MG63 (cell line): ENCODE measurements around the gene SAMHD1. TPM values are rescaled to one million over a fixed set of nuclear protein-coding genes. Genes with fewer than 3 reads are reported as not detected.
"Not testable (repeated sequence)": the region's sequence is repeated elsewhere in the genome, so short reads cannot be mapped to it uniquely, and the experiment has no call there.

Source experiments
- DNase-seq: peaks from one replicate; pipeline ENCODE4 v3.0.0-alpha.2; 2020
- H3K27me3 ChIP-seq: fragments of 250-450 bp; sonication (Bioruptor Pico); 2 replicates; pipeline ENCODE4 v1.5.1; 2020; ENCODE audit warnings: mild to moderate bottlenecking, moderate library complexity
- H3K36me3 ChIP-seq: fragments of 250-450 bp; sonication (Bioruptor Pico); 2 replicates; pipeline ENCODE4 v1.5.1; 2020; ENCODE audit warnings: mild to moderate bottlenecking, moderate library complexity
- H3K4me3 ChIP-seq: fragments of 250-450 bp; sonication (Bioruptor Pico); 2 replicates; pipeline ENCODE4 v1.5.1; 2020; ENCODE audit warnings: mild to moderate bottlenecking, moderate library complexity
- H3K9me3 ChIP-seq: fragments of 250-450 bp; sonication (Bioruptor Pico); 2 replicates; pipeline ENCODE4 v1.5.1; 2020; ENCODE audit warnings: mild to moderate bottlenecking, moderate library complexity
- total RNA-seq: library from RNA; depleted of rRNA; stranded (reverse); fragments of >200 nt; shearing (Covaris generic); gene quantifications from 2 replicates; pipeline ENCODE4 v1.2.3, GENCODE V29; 2014; ENCODE audit warnings: low replicate concordance

Gene SAMHD1
- total RNA-seq, 1 experiment from 2014 or later: 13.6 TPM

DNA sequence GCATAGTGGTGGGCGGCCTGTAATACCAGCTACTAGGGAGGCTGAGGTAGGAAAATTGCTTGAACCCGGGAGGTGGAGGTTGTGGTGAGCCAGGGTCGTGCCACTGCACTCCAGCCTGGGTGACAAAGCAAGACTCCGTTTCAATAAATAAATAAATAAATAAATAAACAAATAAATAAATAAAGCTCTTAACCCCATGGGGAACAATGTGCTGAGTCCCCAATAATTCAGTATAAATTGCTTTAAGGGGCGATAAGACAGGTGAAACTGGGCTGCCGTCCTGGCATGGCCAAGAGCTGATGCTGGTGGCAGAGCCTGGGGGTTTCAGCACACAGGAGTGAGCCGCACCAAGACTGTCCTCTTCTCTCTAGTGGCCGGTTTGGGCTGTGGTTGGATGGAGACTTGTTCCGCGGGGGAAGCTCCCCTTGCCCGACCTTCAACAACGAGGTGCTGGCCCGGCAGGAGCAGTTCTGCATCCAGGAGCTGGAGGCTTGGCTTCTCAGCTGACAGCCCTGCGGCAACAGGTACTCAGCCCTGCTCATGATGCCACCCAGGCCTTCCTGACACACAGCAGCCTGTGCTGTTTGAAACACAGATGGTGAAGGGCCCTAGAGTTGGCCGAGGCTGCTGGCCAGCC lies 62.5 kb downstream of the SAMHD1 start:
- Histone ChIP-seq H3K27me3 (no peaks in the 10 kb centered on the region), H3K36me3 (no peaks in the 10 kb centered on the region), H3K4me3 (no peak overlapping the region), H3K9me3 (no peaks in the 10 kb centered on the region)
- DNase-seq: no peak

DNA sequence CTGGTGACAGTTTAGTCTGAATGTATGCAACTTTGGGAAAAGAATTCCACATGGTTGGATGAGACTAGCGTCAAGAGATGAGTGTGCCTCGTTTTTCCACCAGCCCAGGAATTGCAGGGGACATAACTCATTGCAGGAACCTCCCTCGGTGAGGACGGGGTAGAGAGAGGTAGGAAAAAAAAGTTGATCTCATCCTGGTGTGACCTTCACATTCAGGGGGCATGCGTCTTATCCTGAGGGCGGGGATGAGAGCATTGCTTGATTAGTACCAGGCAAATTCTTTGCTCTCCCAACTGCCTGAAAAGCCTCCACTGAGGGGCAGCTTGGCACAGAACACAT lies 63.8 kb downstream of the SAMHD1 start:
- no peak for DNase-seq

DNA sequence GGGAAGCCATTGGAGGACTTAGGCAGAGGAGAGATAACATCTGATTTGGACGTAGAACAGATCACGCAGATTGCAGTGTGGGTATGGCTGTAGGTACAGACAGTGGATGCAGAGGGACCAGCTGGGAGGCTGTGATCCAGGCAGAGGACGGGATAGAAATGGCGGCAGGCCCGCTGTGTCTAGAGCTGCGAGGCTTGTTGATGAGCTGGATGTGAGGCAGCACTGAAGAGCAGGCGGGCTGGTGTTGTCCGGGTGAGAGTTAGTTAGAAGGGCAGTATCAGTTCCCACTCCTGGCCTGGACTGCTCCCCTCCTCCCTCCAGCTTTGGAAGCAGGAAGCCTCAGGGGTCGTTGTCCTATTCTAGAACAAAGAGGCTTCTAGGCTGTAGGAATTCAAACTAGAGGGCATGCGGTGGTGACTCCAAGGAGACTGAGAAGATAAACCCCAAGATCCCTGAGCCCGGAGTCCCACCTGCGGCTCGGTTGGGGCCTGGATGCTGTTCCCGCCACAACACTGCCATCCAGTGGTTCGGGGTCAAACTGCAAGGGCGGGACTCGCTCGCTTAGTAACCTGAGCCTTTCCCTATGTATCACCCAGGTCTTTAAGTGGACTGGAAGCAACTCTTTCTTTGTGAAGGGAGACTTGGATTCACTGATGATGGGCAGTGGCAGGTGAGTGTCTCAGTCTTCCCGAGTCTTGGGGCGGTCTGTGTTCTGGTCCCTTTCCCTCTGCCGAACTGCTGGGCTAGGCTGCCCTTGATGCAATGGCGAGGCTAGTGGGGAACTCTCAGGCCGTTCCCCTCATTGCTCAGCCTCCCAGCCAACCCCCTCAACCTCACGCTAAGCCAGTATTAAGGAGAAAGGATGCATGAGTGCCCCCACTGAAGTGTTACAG lies 64.4 kb downstream of the SAMHD1 start:
- no peaks in the 10 kb centered on the region for H3K9me3 ChIP-seq
- H3K36me3 ChIP-seq: no peaks in the 10 kb centered on the region
- DNase-seq: peak; percentile 74
- H3K4me3 ChIP-seq: no peak overlapping the region
- no peaks in the 10 kb centered on the region for H3K27me3 ChIP-seq

More for the DNA sequence above, 63.8 kb downstream of the SAMHD1 start:
- Histone ChIP-seq H3K36me3 (no peaks in the 10 kb centered on the region), H3K27me3 (no peaks in the 10 kb centered on the region), H3K9me3 (no peaks in the 10 kb centered on the region), H3K4me3 (no peak overlapping the region)

DNA sequence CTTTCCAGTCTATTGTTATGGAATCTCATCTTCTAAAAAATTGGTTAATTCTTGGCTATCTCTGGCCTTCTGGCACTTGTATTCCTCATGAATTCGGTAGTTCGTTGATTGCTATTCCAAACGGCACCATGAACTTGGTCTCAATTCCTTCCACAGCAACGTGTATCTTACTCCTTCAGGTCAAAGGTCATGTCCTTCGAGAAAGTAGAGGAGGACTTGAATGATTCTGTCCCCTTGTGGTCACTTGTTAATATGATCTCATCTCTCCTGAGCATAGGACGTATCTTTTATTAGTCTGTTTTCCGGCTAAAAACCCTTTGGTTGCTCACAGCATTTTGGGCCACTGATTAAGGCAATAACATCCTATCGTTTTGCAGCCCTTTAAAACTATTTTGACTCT lies 66.2 kb downstream of the SAMHD1 start:
- no peak for DNase-seq
- H3K4me3 ChIP-seq: no peak overlapping the region
- H3K36me3 ChIP-seq: no peaks in the 10 kb centered on the region
- no peaks in the 10 kb centered on the region for H3K27me3 ChIP-seq
- no peaks in the 10 kb centered on the region for H3K9me3 ChIP-seq

DNA sequence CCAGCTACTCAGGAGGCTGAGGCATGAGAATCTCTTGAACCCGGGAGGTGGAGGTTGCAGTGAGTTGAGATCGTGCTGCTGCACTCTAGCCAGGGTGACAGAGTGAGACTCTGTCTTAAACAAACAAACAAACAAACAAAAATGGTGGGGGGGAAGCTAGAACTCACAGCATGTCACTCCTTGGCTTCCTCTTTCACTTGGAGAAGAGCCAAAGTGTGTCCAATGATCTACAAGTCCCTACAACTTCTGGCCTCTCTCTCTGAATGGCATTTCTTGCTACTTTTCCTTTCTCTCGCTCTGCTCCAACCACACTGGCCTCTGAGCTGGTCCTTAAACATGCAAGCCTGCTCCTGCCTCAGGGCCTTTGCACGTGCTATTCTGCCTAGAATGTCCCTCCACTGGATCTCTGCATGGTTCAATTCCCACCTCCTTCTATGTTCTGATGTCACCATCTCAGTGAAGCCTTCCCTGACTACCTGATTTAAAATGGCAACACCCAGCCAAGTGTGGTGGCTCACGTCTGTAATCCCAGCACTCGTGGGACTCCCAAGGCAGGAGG lies 67.5 kb downstream of the SAMHD1 start:
- no peaks in the 10 kb centered on the region for H3K27me3 ChIP-seq
- no peaks in the 10 kb centered on the region for H3K9me3 ChIP-seq
- no peak for DNase-seq
- no peaks in the 10 kb centered on the region for H3K36me3 ChIP-seq
- no peak overlapping the region for H3K4me3 ChIP-seq

DNA sequence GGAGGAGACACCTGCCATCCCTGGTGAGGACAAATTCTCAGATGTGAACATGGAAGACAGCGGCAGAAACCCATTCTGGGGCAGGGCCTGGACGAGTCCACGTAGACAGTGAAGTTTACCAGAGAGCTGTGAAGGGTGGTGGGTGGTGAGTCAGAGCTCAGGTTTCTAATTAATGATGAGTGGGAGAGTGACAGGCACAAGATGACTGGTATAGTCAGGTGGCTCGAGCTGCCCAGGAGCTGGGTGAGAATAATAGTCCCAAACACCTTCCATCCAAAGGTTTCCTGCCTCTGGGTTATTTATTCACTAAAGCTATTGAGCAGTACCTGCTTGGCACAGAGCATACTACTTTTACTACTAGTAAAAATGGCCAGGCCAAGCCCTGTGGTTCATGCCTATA lies 69.6 kb downstream of the SAMHD1 start:
- Histone ChIP-seq H3K9me3 (no peaks in the 10 kb centered on the region), H3K36me3 (no peaks in the 10 kb centered on the region), H3K27me3 (no peaks in the 10 kb centered on the region), H3K4me3 (no peak overlapping the region)
- no peak for DNase-seq

DNA sequence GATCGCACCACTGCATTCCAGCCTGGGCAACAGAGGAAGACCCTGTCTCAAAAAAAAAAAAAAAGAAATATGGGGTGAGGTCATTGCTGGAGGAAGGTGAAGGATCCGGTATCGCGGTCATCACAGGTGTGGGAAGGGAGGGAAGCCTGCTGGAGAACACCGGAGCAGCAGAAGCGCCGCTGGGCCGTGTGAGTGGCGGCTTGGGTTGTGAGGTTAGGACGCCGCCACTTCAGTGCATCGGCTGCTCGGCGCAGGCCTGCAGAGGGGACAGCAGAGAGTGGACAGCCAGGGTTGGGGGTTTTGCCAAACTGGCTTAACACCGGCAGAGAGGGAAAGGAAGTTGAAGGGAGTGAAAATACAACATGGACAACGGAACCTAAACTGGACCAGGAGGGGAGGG lies 70.2 kb downstream of the SAMHD1 start:
- Histone ChIP-seq H3K36me3 (no peaks in the 10 kb centered on the region), H3K9me3 (no peaks in the 10 kb centered on the region), H3K27me3 (no peaks in the 10 kb centered on the region), H3K4me3 (no peak overlapping the region)
- DNase-seq: no peak

DNA sequence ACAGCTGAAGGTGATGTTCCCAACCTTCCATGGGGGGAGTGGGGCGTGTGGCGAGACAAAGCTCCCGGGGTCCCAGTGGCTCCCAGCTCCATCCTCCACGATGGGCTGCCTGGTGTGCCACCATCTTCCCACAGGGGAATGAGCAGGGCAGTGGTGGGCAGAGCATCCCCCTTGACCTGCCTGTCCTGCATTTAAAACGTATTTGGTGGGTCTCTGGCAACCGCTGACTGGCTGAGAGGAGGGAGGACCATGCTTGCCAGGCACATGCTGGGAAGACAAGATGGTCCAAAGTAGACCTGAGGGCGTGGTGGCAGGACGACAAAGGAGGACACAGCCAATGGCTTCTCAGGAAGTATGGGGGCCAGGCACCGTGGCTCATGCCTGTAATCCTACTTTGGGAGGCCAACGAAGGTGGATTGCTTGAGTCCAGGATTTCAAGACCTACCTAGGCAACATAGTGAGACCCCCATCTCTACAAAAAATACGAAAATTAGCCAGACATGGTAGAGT lies 70.7 kb downstream of the SAMHD1 start:
- Histone ChIP-seq H3K36me3 (no peaks in the 10 kb centered on the region), H3K4me3 (no peak overlapping the region), H3K9me3 (no peaks in the 10 kb centered on the region), H3K27me3 (no peaks in the 10 kb centered on the region)
- no peak for DNase-seq

DNA sequence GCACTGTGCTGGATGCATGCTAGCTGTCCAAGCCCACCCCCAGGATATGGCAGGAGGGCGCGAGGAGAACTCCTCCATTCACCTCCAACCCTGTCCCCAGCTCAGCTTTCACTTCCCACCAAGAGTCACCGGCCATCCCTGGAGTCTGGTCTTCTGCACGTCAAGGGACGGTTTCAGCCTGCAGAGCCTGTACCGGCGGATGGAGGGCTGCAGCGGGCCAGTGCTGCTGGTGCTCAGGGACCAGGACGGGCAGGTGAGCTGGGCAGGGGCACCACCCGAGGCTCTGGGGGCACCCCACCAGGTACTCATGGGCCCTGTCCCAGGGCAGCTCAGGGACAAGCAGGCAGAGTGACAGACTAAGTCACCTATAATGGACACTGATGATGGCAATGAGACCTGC lies 72.6 kb downstream of the SAMHD1 start:
- no peaks in the 10 kb centered on the region for H3K27me3 ChIP-seq
- no peaks in the 10 kb centered on the region for H3K36me3 ChIP-seq
- DNase-seq: no peak
- H3K9me3 ChIP-seq: no peaks in the 10 kb centered on the region
- H3K4me3 ChIP-seq: no peak overlapping the region

DNA sequence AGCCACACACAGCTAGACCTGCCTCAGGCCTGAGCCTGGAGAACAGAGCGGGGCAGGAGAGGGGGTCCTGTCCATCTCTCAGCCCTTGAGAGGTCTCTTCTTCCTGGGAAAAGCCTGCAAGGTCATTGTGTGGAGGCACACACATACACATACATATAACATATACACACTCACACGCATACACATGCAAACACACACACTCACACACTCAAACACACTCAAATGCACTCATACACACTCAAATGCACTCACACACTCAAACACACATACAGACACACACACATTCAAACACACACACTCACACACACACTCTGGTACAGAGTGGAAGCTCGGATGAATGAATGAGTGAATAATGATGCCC lies 75.1 kb downstream of the SAMHD1 start:
- DNase-seq: no peak
- no peak overlapping the region for H3K4me3 ChIP-seq
- H3K36me3 ChIP-seq: no peaks in the 10 kb centered on the region
- no peaks in the 10 kb centered on the region for H3K9me3 ChIP-seq
- H3K27me3 ChIP-seq: no peaks in the 10 kb centered on the region

DNA sequence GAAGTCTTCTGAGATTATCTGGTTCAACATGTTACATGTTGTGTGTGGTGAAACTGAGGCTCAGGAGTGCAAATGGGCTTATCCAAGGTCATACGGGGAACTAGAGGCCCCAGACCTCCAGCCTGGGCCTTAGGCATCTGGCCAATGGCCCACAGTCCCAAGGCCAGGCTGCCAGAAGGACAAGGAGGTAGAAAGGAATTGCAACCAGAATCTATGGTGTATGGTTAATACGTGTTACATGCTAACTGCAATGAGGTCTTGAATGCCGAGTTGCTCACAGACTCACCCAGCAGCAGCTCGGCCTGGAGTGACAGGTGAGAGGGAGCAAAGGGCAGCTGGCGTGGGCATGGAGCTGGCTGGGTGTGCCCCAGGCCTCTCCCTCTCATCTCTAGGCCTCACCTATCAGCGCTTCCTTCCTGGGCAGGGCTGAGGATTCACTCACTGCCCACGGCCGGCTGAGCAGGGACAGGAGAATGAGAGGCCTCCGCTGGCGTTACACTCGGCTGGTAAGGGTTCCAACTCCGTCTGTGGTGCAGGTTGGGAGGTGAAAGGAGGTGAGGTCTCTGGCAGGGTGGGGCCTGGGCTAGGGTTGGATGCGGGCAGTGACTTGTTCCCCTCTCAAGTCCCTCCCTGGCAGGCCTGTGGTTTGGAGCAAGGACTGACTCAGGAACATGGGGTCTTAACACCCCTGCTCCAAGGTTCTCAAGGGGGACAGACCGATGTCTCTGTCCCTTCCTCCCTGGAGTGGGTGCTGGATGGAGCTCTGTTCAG lies 75.6 kb downstream of the SAMHD1 start, which contains the start of gene TLDC2:
TLDC2 (plus strand) TSS at position 437 of the 771 bp plus-strand sequence; CDS start at position 474, 37 bp downstream.
- H3K4me3 ChIP-seq: no peak within 1 kb of the TSS
- no peaks in the 10 kb centered on the region for H3K9me3 ChIP-seq
- H3K27me3 ChIP-seq: no peaks in the 10 kb centered on the region
- H3K36me3 ChIP-seq: no peaks in the 10 kb centered on the region
- DNase-seq: no peak

DNA sequence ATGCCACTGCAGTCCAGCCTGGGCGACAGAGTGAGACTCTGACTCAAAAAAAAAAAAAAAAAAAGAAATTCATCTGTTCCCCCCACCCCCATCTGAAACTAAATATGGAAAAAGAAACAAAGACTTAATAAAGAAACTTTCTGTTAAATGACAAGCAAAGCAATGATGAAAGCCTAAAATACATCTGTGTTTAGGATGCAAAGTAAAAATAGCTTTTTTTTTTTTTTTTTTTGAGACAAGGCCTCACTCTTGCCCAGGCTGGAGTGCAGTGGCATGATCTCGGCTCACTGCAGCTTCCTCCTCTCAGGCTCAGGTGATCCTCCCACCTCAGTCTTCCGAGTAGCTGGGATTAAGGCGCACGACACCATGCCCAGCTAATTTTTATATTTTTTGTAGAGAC lies 76.4 kb downstream of the SAMHD1 start:
- H3K27me3 ChIP-seq, DNase-seq, H3K4me3 ChIP-seq, H3K9me3 ChIP-seq, H3K36me3 ChIP-seq: not testable (repeated sequence)

DNA sequence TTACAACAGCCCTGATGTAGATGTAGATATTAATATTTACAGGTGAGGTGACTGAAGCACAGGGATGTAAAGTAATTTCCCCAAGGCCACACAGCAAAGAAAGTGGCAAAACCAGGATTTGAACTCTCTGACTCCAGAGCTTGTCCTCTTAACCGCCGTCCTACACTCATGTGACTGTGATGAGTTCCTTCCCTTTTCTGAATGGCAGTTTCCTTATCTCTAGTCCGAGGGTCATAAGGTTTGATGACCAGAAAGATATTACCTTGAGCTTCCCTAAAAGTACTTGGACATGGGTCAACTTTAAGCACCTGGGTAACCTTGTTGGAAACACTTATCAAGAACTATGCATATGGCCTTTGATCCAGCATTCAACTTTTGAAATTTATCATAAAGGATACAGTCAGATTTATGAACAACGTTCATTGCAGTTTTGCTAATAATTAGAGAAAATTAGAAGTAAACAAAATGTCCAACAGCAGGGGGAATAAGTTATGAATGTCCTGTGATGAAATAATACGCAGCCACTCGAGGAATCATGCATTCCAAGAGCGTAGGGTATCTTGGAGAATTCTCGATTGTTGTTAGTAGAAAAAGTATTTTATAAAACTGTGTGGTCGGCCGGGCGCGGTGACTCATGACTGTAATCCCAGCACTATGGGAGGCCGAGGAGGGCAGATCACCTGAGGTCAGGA lies 77.9 kb downstream of the SAMHD1 start:
- H3K9me3 ChIP-seq: no peaks in the 10 kb centered on the region
- DNase-seq: no peak
- no peaks in the 10 kb centered on the region for H3K27me3 ChIP-seq
- no peak overlapping the region for H3K4me3 ChIP-seq
- H3K36me3 ChIP-seq: no peaks in the 10 kb centered on the region

DNA sequence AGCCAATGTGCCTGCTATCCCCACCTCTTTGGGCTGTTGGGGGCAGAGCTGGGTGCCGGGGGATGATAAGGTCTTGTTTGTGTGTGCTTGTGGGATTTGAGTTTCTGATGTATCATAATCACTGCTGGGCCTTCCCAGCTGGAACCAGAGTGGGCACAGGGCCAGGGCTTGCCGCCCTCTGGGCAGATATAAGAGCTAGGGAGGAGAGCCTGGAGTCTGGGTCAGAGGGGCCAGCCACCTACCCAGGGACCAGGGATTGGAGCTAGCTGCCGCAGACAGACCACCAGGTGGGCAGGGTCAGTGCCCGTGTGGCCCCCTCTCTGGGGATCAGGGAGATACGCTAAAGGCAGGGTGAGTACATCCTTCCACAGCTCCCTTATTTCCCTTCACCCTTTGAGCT lies 78.7 kb downstream of the SAMHD1 start:
- peak; percentile 43 for DNase-seq
- H3K4me3 ChIP-seq: no peak overlapping the region
- H3K36me3 ChIP-seq: no peaks in the 10 kb centered on the region
- H3K9me3 ChIP-seq: no peaks in the 10 kb centered on the region
- no peaks in the 10 kb centered on the region for H3K27me3 ChIP-seq

DNA sequence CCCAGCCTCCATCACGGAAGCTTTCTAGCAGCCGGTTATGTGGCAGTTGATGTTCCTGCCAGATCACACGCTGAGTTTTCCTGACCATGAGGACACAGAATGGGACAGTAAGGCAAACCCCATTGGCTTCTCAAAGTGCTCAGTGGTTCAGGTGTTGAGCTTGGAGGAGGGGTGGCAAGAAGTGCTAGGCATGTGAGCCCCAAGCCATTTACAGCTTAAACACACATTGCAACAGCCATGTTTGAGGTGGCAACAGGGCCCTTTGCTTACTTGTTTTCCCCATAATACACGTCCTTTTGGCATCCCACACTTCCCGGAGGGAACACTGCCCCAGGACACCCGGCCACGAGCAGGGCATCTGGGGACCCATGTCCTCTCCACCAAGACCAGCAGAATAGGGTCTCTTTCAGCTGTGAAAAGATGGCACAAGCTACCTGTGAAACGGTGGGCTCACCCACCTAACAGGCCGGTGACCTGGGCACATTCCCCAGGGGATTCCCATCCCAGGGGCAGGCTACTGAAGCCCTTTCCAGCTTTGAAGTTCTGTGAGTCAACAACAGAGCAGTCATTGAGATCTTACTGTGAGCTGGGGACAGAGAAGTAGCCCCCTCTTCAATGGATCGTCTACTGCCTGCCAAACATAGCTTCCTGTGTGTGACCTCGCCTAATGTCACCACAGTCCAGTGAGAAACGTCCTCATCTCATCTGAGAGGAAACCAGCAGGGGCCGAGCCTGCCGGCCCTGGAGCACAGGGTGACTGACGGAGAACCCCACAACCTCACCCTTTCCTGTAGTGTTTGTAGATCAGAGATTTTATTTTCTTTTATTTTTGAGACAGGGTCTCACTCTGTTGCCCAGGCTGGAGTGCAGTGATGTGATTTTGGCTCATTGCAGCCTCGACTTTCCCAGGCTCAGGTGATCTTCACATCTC lies 79.6 kb downstream of the SAMHD1 start:
- no peak overlapping the region for H3K4me3 ChIP-seq
- H3K36me3 ChIP-seq: no peaks in the 10 kb centered on the region
- H3K27me3 ChIP-seq: no peaks in the 10 kb centered on the region
- DNase-seq: no peak
- no peaks in the 10 kb centered on the region for H3K9me3 ChIP-seq
